HEK293 (cell line): ENCODE results near the gene TESK2.

Experiments used
- CTCF ChIP-seq: fragments of 450-650 bp; formaldehyde crosslinking; IDR thresholded peaks from 2 replicates; pipeline ENCODE4 v1.5.1; 2016; ENCODE audit warnings: missing biosample characterization, missing genetic modification characterization
- RBAK ChIP-seq: fragments of 450-650 bp; formaldehyde crosslinking; IDR thresholded peaks from 2 replicates; pipeline ENCODE4 v1.5.1; 2016; ENCODE audit warnings: missing biosample characterization, missing genetic modification characterization
- REST ChIP-seq: fragments of 450-650 bp; formaldehyde crosslinking; IDR thresholded peaks from 2 replicates; pipeline ENCODE4 v1.5.1; 2016; ENCODE audit warnings: missing biosample characterization, missing genetic modification characterization
- SP3 ChIP-seq: fragments of 450-650 bp; formaldehyde crosslinking; IDR thresholded peaks from 2 replicates; pipeline ENCODE4 v1.5.1; 2016; ENCODE audit warnings: missing biosample characterization, missing genetic modification characterization
- SP7 ChIP-seq: fragments of 450-650 bp; formaldehyde crosslinking; IDR thresholded peaks from 2 replicates; pipeline ENCODE4 v1.5.1; 2016; ENCODE audit warnings: missing biosample characterization, missing genetic modification characterization
- YY1 ChIP-seq: fragments of 450-650 bp; formaldehyde crosslinking; IDR thresholded peaks from 2 replicates; pipeline ENCODE4 v1.5.1; 2018; ENCODE audit warnings: missing biosample characterization, missing genetic modification characterization
- ZNF2 ChIP-seq: fragments of 450-650 bp; formaldehyde crosslinking; IDR thresholded peaks from 2 replicates; pipeline ENCODE4 v1.5.1; 2016; ENCODE audit warnings: missing biosample characterization, missing genetic modification characterization
- ZNF239 ChIP-seq: fragments of 450-650 bp; formaldehyde crosslinking; IDR thresholded peaks from 2 replicates; pipeline ENCODE4 v1.5.1; 2016; ENCODE audit warnings: missing biosample characterization, missing genetic modification characterization
- ZNF302 ChIP-seq: fragments of 450-650 bp; formaldehyde crosslinking; IDR thresholded peaks from 2 replicates; pipeline ENCODE4 v1.5.1; 2016; ENCODE audit warnings: missing biosample characterization, missing genetic modification characterization, low read depth
- TF ChIP-seq, protein P1 (sequence below): fragments of 450-650 bp; formaldehyde crosslinking; IDR thresholded peaks from 2 replicates; pipeline ENCODE4 v1.5.1; 2017; ENCODE audit warnings: missing biosample characterization, missing genetic modification characterization
- TF ChIP-seq, protein P2 (sequence below): fragments of 450-650 bp; formaldehyde crosslinking; IDR thresholded peaks from 2 replicates; pipeline ENCODE4 v1.5.1; 2016; ENCODE audit warnings: missing biosample characterization, missing genetic modification characterization
- TF ChIP-seq, protein P3 (sequence below): fragments of 450-650 bp; IDR thresholded peaks from 2 replicates; pipeline ENCODE4 v1.5.1; 2018; ENCODE audit warnings: missing biosample characterization, missing genetic modification characterization

DNA sequence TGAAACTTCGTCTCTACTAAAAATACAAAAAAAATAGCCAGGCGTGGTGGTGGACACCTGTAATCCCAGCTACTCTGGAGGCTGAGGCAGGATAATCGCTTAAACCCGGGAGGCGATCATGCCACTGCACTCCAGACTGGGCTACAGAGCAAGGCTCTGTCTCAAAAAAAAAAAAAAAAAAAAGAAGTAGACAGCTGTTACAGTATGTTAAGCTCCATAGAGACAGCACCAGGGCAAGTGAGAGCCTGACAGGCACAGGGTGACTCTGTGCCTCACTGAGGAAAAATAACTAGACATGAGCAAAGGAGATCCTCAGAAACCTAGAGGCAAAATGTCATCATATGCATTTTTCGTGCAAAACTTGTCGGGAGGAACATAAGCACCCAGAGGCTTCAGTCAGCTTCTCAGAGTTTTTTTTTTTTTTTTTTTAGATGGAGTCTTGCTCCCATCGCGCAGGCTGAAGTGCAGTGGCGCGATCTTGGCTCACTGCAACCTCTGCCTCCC is 39.7 kb upstream of the TESK2 start:
- TF ChIP-seq RBAK (tag by site-specific recombination) (no peak), CTCF (tag by site-specific recombination) (no peak), REST (tag by site-specific recombination) (no peak), YY1 (tag by site-specific recombination) (no peak), ZNF239 (no peak), ZNF302 (tag by site-specific recombination) (no peak), SP7 (tag by site-specific recombination) (no peak), ZNF2 (tag by site-specific recombination) (no peak), SP3 (tag by site-specific recombination) (no peak)
- TF ChIP-seq, protein P1, sequence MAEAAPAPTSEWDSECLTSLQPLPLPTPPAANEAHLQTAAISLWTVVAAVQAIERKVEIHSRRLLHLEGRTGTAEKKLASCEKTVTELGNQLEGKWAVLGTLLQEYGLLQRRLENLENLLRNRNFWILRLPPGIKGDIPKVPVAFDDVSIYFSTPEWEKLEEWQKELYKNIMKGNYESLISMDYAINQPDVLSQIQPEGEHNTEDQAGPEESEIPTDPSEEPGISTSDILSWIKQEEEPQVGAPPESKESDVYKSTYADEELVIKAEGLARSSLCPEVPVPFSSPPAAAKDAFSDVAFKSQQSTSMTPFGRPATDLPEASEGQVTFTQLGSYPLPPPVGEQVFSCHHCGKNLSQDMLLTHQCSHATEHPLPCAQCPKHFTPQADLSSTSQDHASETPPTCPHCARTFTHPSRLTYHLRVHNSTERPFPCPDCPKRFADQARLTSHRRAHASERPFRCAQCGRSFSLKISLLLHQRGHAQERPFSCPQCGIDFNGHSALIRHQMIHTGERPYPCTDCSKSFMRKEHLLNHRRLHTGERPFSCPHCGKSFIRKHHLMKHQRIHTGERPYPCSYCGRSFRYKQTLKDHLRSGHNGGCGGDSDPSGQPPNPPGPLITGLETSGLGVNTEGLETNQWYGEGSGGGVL = no peak
- TF ChIP-seq, protein P2, sequence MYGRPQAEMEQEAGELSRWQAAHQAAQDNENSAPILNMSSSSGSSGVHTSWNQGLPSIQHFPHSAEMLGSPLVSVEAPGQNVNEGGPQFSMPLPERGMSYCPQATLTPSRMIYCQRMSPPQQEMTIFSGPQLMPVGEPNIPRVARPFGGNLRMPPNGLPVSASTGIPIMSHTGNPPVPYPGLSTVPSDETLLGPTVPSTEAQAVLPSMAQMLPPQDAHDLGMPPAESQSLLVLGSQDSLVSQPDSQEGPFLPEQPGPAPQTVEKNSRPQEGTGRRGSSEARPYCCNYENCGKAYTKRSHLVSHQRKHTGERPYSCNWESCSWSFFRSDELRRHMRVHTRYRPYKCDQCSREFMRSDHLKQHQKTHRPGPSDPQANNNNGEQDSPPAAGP (tag by site-specific recombination) = no peak
- TF ChIP-seq, protein P3, sequence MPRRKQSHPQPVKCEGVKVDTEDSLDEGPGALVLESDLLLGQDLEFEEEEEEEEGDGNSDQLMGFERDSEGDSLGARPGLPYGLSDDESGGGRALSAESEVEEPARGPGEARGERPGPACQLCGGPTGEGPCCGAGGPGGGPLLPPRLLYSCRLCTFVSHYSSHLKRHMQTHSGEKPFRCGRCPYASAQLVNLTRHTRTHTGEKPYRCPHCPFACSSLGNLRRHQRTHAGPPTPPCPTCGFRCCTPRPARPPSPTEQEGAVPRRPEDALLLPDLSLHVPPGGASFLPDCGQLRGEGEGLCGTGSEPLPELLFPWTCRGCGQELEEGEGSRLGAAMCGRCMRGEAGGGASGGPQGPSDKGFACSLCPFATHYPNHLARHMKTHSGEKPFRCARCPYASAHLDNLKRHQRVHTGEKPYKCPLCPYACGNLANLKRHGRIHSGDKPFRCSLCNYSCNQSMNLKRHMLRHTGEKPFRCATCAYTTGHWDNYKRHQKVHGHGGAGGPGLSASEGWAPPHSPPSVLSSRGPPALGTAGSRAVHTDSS (tag by site-specific recombination) = no peak
